Endodermal cell (in vitro differentiated cells): Measurements from ENCODE around the gene MAST2. TPM values are rescaled to one million over a fixed set of nuclear protein-coding genes. Genes with fewer than 3 reads are reported as not detected.

Source experiments
- DNase-seq: peaks from one replicate; pipeline ENCODE4 v3.0.0-alpha.2; 2017
- H3K27ac ChIP-seq: 2 replicates; pipeline ENCODE4 v1.5.1; 2013; ENCODE audit warnings: mild to moderate bottlenecking, low read depth, low read length, moderate library complexity
- H3K27me3 ChIP-seq: 2 replicates; pipeline ENCODE4 v1.6.1; 2013; ENCODE audit warnings: mild to moderate bottlenecking, low read length, moderate library complexity; ENCODE audit not compliant: insufficient read depth, control insufficient read depth, poor library complexity, severe bottlenecking
- H3K36me3 ChIP-seq: 2 replicates; pipeline ENCODE4 v1.7.0; 2013; ENCODE audit warnings: mild to moderate bottlenecking, low read length, moderate library complexity; ENCODE audit not compliant: control insufficient read depth, insufficient read depth
- H3K4me1 ChIP-seq: one replicate; pipeline ENCODE4 v1.7.0; 2013; ENCODE audit warnings: low read length; ENCODE audit not compliant: control insufficient read depth, insufficient read depth
- H3K4me3 ChIP-seq: 2 replicates; pipeline ENCODE4 v1.5.1; 2013; ENCODE audit warnings: mild to moderate bottlenecking, low read length, moderate library complexity
- H3K9ac ChIP-seq: 2 replicates; pipeline ENCODE4 v1.6.1; 2013; ENCODE audit warnings: mild to moderate bottlenecking, low read length, moderate library complexity; ENCODE audit not compliant: poor library complexity, severe bottlenecking; ENCODE audit errors: extremely low read depth
- H3K9me3 ChIP-seq: 2 replicates; pipeline ENCODE4 v1.6.1; 2013; ENCODE audit warnings: mild to moderate bottlenecking, low read length, moderate library complexity; ENCODE audit not compliant: control insufficient read depth
- H3K27ac Mint-ChIP-seq: 2 replicates; pipeline ENCODE4 v1.8.0; 2020; ENCODE audit warnings: mixed read lengths
- H3K27me3 Mint-ChIP-seq: 2 replicates; pipeline ENCODE4 v1.8.0; 2021; ENCODE audit warnings: mild to moderate bottlenecking, mixed read lengths; ENCODE audit not compliant: insufficient read depth
- H3K36me3 Mint-ChIP-seq: 2 replicates; pipeline ENCODE4 v1.8.0; 2020; ENCODE audit warnings: low read depth, mixed read lengths
- H3K4me1 Mint-ChIP-seq: 2 replicates; pipeline ENCODE4 v1.8.0; 2020; ENCODE audit warnings: mixed read lengths
- H3K4me3 Mint-ChIP-seq: 2 replicates; pipeline ENCODE4 v1.8.0; 2020; ENCODE audit warnings: mild to moderate bottlenecking, moderate library complexity, mixed read lengths
- H3K9me3 Mint-ChIP-seq: 2 replicates; pipeline ENCODE4 v1.8.0; 2020; ENCODE audit warnings: mild to moderate bottlenecking, mixed read lengths
- CTCF ChIP-seq: fragments of 200-600 bp; sonication (generic); conservative IDR thresholded peaks from 2 replicates; pipeline ENCODE4 v1.5.0; 2021; ENCODE audit warnings: antibody characterized with exemption, mild to moderate bottlenecking
- WGBS, 2 experiments: methylation state at CpG; one replicate each; pipeline versions ENCODE4 v1.1.5 to v1.1.7; 2013; ENCODE audit warnings: missing lambda C conversion rate in 2 of 2, mixed read lengths in 1 of 2; ENCODE audit not compliant: insufficient coverage in 1 of 2, insufficient read length in 1 of 2; 5-methylcytosine and 5-hydroxymethylcytosine counted together
- total RNA-seq, 2 donors: library from RNA; stranded (reverse); fragmentation: NEBNext Ultra II Directional in 1 of 2; extraction: Animal tissue kit (Norgen Biotek cat#: 25700) in 1 of 2; gene quantifications; 2 replicates in 1 of 2; 3 replicates in 1 of 2; pipeline ENCODE4 v1.2.1, GENCODE V29; 2021

Gene MAST2
- total RNA-seq, 2 donors from 2014 or later: 46.3 to 60.7 TPM

GRCh38 chr1:46081206-46081605 is 277.8 kb downstream of the MAST2 start:
- 98% methylated on average over 5 to 7 of the region's 7 CpGs for WGBS, 2 experiments
- H3K9ac ChIP-seq: no peak overlapping the region
- H3K36me3 ChIP-seq: peaks cover 7% of the 10 kb centered on the region
- Mint-ChIP-seq H3K27me3 (no peaks in the 10 kb centered on the region), H3K4me3 (no peak overlapping the region), H3K36me3 (peaks cover 4% of the 10 kb centered on the region), H3K27ac (no peak overlapping the region), H3K9me3 (no peaks in the 10 kb centered on the region), H3K4me1 (no peaks in the 10 kb centered on the region)
- no peak overlapping the region for H3K27ac ChIP-seq
- no peaks in the 10 kb centered on the region for H3K4me1 ChIP-seq
- no peak for TF ChIP-seq CTCF
- H3K27me3 ChIP-seq: no peaks in the 10 kb centered on the region
- no peaks in the 10 kb centered on the region for H3K9me3 ChIP-seq
- DNase-seq: no peak
- H3K4me3 ChIP-seq: no peak overlapping the region

GRCh38 chr1:46081619-46082018 is 278.2 kb downstream of the MAST2 start:
- no peak overlapping the region for H3K27ac ChIP-seq
- WGBS, 2 experiments: 100% methylated on average over 1 of the region's 1 CpG; no CpG with 5 or more reads in 1 of the 2 experiments

GRCh38 chr1:46083579-46083978 is 280.2 kb downstream of the MAST2 start:
- no peak for DNase-seq
- TF ChIP-seq CTCF: no peak
- Histone ChIP-seq H3K9ac (no peak overlapping the region), H3K4me1 (no peaks in the 10 kb centered on the region), H3K27me3 (no peaks in the 10 kb centered on the region), H3K27ac (no peak overlapping the region), H3K4me3 (no peak overlapping the region), H3K36me3 (no peaks in the 10 kb centered on the region), H3K9me3 (no peaks in the 10 kb centered on the region)
- no peaks in the 10 kb centered on the region for H3K9me3 Mint-ChIP-seq
- no peak overlapping the region for H3K4me3 Mint-ChIP-seq
- H3K4me1 Mint-ChIP-seq: peaks cover 5% of the 10 kb centered on the region
- no peak overlapping the region for H3K27ac Mint-ChIP-seq
- peaks cover 4% of the 10 kb centered on the region for H3K36me3 Mint-ChIP-seq
- H3K27me3 Mint-ChIP-seq: no peaks in the 10 kb centered on the region

More at GRCh38 chr1:46081619-46082018, 278.2 kb downstream of the MAST2 start:
- H3K36me3 Mint-ChIP-seq: peaks cover 4% of the 10 kb centered on the region
- no peaks in the 10 kb centered on the region for H3K9me3 Mint-ChIP-seq
- H3K9ac ChIP-seq: no peak overlapping the region
- H3K4me3 Mint-ChIP-seq: no peak overlapping the region
- H3K4me3 ChIP-seq: no peak overlapping the region
- H3K27me3 ChIP-seq: no peaks in the 10 kb centered on the region
- no peaks in the 10 kb centered on the region for H3K4me1 ChIP-seq
- no peak overlapping the region for H3K27ac Mint-ChIP-seq
- DNase-seq: no peak
- TF ChIP-seq CTCF: no peak
- peaks cover 3% of the 10 kb centered on the region for H3K36me3 ChIP-seq
- no peaks in the 10 kb centered on the region for H3K9me3 ChIP-seq
- no peaks in the 10 kb centered on the region for H3K27me3 Mint-ChIP-seq
- H3K4me1 Mint-ChIP-seq: peaks cover 2% of the 10 kb centered on the region
